ENCODE measurements around the gene LOXL3. TPM values are rescaled to one million over a fixed set of nuclear protein-coding genes. Genes with fewer than 3 reads are reported as not detected.
A peak's percentile ranks its signal among the peaks of the same experiment; 100 is the strongest.

Gene LOXL3
- total RNA-seq, 1 experiment from 2014 or later, result 29.0 TPM

GRCh38 chr2:74531666-74532065, 22.1 kb downstream of the LOXL3 start:
- no peak for DNase-seq
- no peak overlapping the region for H2AFZ ChIP-seq (ENCODE audit: low read length)
- H3K4me3 Mint-ChIP-seq, result peak overlapping the region in 1 of 2 experiments; percentile 9; a peak in 1 of 5 replicates
- H4K20me1 ChIP-seq (ENCODE audit: control insufficient read depth, insufficient read depth, insufficient read length), result no peaks in the 10 kb centered on the region
- H3K4me2 ChIP-seq (ENCODE audit: insufficient read depth, insufficient read length, low read length), result no peak overlapping the region
- no peak overlapping the region for H3K4ac ChIP-seq (ENCODE audit: low read depth, low read length)
- no peak overlapping the region for H2BK120ac ChIP-seq (ENCODE audit: low read depth, low read length, poor library complexity, severe bottlenecking)
- no peak overlapping the region for H3K56ac ChIP-seq (ENCODE audit: insufficient read length, low read depth, low read length)
- H3K27me3 ChIP-seq (ENCODE audit: insufficient read depth, low read length), result no peaks in the 10 kb centered on the region
- H3K14ac ChIP-seq (ENCODE audit: insufficient read depth, low read length), result no peak overlapping the region
- peaks cover 4% of the 10 kb centered on the region; the same call in 1 of the 2 replicates for H3K4me1 ChIP-seq (ENCODE audit: insufficient read depth, low read length)
- H4K5ac ChIP-seq (ENCODE audit: insufficient read length, low read depth, low read length), result no peak overlapping the region
- peaks cover 22 to 56% (median 40%) of the 10 kb centered on the region in 3 experiments for H3K36me3 Mint-ChIP-seq (ENCODE audit: insufficient read depth in 1 of 3, low read depth in 3 of 3)
- peaks cover 4% of the 10 kb centered on the region; the same call in 1 of the 2 replicates for H3K79me2 ChIP-seq (ENCODE audit: insufficient read depth, low read length)
- H3K23me2 ChIP-seq (ENCODE audit: insufficient read length, low read depth, low read length, poor library complexity, severe bottlenecking), result peaks cover 15% of the 10 kb centered on the region
- peaks cover 4% of the 10 kb centered on the region for H3K79me1 ChIP-seq (ENCODE audit: insufficient read depth, low read depth, low read length, poor library complexity, severe bottlenecking)
- WGBS (ENCODE audit: extremely low coverage, insufficient read length, low lambda C conversion rate), result no CpG with 5 or more reads among the region's 7 CpGs
- no peak overlapping the region for H3K18ac ChIP-seq (ENCODE audit: insufficient read length, low read depth, low read length)
- H4K8ac ChIP-seq (replicated peaks; ENCODE audit: insufficient read length, low read depth, low read length), result no peak overlapping the region
- H2AK5ac ChIP-seq (ENCODE audit: insufficient read length, low read length), result no peak overlapping the region
- no peak overlapping the region for H2BK12ac ChIP-seq (ENCODE audit: insufficient read length, low read depth, low read length)
- no peak for TF ChIP-seq CTCF (conservative IDR thresholded peaks at IDR 0.05)
- peaks cover 14 to 17% of the 10 kb centered on the region in 2 experiments for H3K4me1 Mint-ChIP-seq
- no peaks in the 10 kb centered on the region for H3K9me3 ChIP-seq (ENCODE audit: control insufficient read depth, low read depth, low read length)
- H3K9ac ChIP-seq (ENCODE audit: extremely low read depth, insufficient read length, low read length), result no peak overlapping the region
- no peak overlapping the region for H3K23ac ChIP-seq (ENCODE audit: insufficient read length, low read depth, low read length)
- peaks cover 2% of the 10 kb centered on the region; the same call in 1 of the 2 replicates for H3K27me3 Mint-ChIP-seq (ENCODE audit: low read depth)
- H2BK15ac ChIP-seq (ENCODE audit: low read depth, low read length), result no peak overlapping the region
- no peaks in the 10 kb centered on the region; a peak in 1 of 5 replicates for H3K9me3 Mint-ChIP-seq
- no peak overlapping the region for H2BK5ac ChIP-seq (ENCODE audit: insufficient read length, low read length)
- no peak overlapping the region for H3K27ac Mint-ChIP-seq
- no peak overlapping the region for H4K91ac ChIP-seq (ENCODE audit: insufficient read length, low read depth, low read length)
- H3K27ac ChIP-seq (ENCODE audit: insufficient read length, low read depth, low read length), result no peak overlapping the region
- H2BK20ac ChIP-seq (ENCODE audit: low read depth, low read length, poor library complexity, severe bottlenecking), result no peak overlapping the region
- H3T11ph ChIP-seq (ENCODE audit: low read length), result no peak overlapping the region

Data from H9 (cell line).